ENCODE data around the gene SIGLECL1.

The SIGLECL1 gene

DNA sequence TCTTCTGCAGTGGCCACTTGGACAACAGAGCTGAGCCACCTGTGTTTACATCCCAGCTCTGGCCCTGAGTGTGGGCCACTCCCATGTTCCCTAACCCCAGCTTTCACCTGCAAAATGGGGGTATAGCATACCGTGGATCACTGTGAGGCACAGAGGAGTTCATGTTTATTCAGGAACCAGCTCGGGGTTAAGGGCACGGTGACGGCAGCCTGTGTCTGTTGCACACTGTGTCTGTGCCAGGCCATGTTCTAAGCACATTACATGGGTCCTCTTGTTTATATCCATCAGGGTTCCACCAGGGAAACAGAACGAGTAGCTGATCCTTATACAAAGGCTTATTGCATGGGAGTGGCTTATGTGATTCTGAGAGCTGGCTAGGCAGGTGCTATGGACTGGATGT, 46.5 kb downstream of the SIGLECL1 start:
- DNase-seq, result no peak

DNA sequence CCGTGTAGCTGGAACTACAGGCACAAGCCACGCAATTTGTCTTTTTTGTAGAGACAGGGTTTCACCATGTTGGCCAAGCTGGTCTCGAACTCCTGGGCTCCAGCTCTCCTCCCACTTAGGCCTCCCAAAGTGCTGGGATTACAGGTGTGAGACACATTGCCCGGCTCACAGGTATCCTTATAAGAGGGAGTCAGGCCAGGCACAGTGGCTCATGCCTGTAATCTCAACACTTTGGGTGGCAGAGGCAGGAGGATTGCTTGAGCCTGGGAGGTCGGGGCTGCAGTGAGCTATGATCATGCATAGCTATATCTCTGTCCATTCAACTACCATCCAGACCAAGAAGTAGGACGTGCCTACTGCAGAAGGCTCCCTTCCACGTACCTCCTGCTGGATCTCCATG, 50.4 kb downstream of the SIGLECL1 start:
- DNase-seq, result no peak

DNA sequence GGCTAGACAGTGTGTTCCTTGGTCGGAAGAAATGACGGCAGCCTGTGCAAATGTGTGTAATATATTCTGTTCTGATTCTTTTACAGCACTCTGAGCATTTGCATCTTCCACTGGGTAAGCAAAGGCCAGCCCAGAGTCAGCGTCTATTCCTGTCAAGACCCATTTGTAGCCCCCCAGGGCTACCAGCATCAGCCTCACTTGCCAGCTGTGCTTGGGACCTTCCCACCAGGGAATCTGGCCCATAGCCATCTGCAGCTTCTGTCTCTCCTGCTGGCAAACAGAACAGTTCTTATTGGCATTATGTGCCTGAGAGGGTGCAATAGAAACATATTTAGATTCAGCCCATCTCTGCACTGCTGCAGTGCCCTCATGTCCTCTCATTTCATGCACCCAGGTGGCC, 54.6 kb downstream of the SIGLECL1 start:
- no peak for DNase-seq

DNA sequence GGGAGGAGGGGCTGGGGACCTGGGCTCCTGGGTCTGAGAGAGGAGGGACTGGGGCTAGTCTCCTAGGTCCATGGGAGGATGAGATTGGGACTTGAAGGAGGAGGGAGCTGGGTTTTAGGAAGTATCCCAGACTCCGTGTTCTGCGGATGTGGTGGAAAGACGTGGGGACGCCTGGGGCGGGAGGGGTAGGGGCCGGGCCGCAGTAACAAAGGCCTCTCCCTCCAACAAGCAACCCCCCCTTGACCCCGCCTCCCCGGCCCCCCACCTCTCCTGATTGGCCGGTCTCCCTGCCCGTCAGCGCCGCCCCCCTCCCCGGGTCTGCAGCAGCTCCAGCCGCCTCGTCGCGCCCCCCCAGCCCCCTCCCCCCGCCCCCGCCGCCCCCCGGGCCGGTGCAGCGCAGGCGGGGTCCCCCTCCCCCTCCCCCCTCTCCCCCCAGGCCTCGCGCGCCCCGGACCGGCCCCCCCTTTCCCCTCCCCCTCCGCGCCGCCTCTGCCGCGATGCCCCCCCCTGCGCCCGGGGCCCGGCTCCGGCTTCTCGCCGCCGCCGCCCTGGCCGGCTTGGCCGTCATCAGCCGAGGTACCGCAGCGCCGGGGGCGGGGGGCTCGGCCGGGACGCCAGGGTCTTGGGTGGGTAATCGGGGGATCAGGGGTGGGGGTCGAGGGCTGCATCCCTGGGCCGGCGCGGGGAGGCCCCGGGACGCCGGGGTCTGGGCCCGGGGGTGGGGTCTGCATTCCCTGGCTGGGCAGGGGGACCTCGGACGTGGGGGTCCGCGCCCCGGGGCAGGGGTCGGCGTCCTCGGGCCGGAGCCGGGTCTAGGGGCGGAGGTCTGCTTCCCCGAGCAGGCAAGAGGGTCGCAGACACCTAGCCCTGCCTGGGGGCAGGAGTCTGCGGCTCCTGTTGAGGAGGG, 60.7 kb downstream of the SIGLECL1 start, which contains the start of gene IGLON5:
TSS of gene IGLON5 (plus strand) at position 294 of the 907 bp plus-strand sequence. CDS start at position 498, 204 bp downstream.
- DNase-seq, result no peak

DNA sequence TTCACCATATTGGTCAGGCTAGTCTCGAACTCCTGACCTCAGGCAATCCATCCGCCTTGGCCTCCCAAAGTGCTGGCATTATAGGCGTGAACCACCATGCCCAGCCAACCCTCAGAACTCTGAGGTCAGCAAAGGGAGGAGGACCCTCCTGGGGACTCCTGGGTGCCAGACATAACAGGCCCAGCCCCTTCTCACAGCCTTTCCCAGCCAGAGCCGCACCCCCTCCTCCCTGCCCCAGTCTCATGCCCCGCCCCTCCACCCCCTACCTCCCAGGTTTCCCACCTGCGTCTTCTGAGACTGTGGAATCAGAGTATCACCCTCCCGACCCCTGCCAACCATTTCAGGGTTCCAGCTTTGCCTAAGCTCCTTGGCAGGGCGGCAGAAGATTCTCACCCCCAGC, 65.8 kb downstream of the SIGLECL1 start:
- DNase-seq, result no peak

DNA sequence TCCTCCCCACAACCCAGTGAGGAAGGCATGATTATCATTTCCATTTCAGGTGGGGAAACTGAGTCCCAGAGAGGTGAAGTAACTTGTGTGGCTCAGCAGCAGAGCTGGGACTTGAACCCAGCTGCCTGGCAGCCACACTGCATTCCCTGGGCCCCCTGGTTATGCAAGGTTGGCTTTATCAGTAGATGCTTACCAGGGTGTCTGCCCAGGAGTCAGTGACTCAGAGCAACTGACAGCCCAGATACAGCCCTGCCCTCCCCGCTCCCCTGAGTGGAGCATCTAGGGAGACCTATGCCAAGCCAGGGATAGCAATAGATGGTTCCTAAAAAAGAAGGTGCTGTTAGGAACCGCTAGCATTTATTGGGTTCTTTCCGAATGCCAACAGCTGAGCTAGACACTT, 66.5 kb downstream of the SIGLECL1 start:
- no peak for DNase-seq

DNA sequence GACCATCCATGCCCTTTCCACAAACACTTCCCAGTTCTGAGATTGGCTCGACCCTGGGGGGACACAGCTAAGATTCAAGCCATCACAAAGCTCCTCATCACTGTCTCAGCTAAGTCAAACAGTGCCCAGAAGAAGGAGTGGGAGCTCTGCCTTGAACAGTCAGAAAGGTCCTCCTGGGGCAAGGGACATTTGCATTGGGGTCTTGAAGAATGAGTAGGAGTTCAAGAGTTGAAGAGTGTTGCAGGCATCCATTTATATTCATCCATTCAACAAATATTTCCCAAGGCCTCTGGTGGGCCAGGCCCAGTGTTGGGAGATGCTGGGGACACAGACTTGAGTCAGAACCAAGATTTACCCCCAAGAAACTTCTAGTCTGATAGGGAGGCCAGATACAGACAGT, 67.1 kb downstream of the SIGLECL1 start:
- no peak for DNase-seq
